Spinal cord (tissue), 10 donors: ENCODE measurements around the gene POU2F2. TPM values are rescaled to one million over a fixed set of nuclear protein-coding genes. Genes with fewer than 3 reads are reported as not detected.

Experiments used
- DNase-seq, 6 donors: peaks; one replicate each; pipeline versions ENCODE4 v3.0.0 to v3.0.0-alpha.2; 2013 to 2015; ENCODE audit warnings: low spot score in 6 of 6, low read depth in 4 of 6
- H3K27ac ChIP-seq: one replicate; pipeline ENCODE4 v1.5.1; 2013; ENCODE audit warnings: low read depth, low read length, control low read depth
- H3K27me3 ChIP-seq: one replicate; pipeline ENCODE4 v1.6.1; 2013; ENCODE audit warnings: low read length; ENCODE audit not compliant: control insufficient read depth, insufficient read depth
- H3K36me3 ChIP-seq: one replicate; pipeline ENCODE4 v1.6.1; 2013; ENCODE audit warnings: low read length; ENCODE audit not compliant: control insufficient read depth, insufficient read depth
- H3K4me1 ChIP-seq: one replicate; pipeline ENCODE4 v1.6.1; 2013; ENCODE audit warnings: low read length; ENCODE audit not compliant: control insufficient read depth, insufficient read depth
- H3K4me3 ChIP-seq: one replicate; pipeline ENCODE4 v1.5.1; 2013; ENCODE audit warnings: low read depth, low read length, control low read depth
- H3K9me3 ChIP-seq: one replicate; pipeline ENCODE4 v1.6.1; 2013; ENCODE audit warnings: low read length; ENCODE audit not compliant: control insufficient read depth, insufficient read depth
- WGBS: methylation state at CpG from one replicate; pipeline ENCODE4 v1.1.5; 2013; ENCODE audit warnings: missing lambda C conversion rate; ENCODE audit not compliant: insufficient coverage; 5-methylcytosine and 5-hydroxymethylcytosine counted together
- polyA plus RNA-seq, 2 donors: library from polyadenylated mRNA; unstranded; fragments of 120-200 nt; gene quantifications; one replicate each; pipeline ENCODE4 v1.2.1, GENCODE V29; 2013; ENCODE audit not compliant: insufficient read length in 2 of 2
- total RNA-seq, 2 donors: library from RNA; depleted of rRNA in 1 of 2; stranded (reverse); fragments of 120-200 nt in 1 of 2; fragments of >200 nt in 1 of 2; gene quantifications; one replicate each; pipeline versions ENCODE4 v1.2.3 to v1.2.4, GENCODE V29; 2013 to 2014
- donor health status: healthy.

POU2F2 gene
- total and polyA plus RNA-seq, 4 donors = 1.2 to 20.6 (median 10.4) TPM

DNA sequence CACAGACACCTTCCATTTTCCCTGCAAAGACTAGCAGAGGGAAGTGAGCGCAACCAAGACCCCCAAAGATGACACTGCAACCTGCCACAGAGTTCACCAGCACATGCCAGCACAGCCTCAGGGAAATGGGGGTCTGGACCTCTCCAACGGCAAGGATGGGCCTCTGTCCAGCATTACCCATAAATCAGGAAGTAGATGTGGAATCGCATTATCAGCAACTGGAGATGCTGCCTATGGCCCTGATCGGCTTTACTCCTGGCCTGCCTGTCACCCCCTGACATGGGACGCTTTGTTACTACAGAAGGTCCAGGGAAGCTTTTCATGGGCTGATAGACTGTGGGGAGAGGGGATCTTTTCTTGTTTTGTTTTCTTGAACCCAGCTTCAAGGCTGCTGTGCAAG lies 41.4 kb upstream of the POU2F2 start:
- Histone ChIP-seq H3K4me1 (peaks cover 49% of the 10 kb centered on the region), H3K4me3 (no peak overlapping the region), H3K27me3 (peaks cover 16% of the 10 kb centered on the region), H3K9me3 (no peaks in the 10 kb centered on the region), H3K27ac (no peak overlapping the region), H3K36me3 (no peaks in the 10 kb centered on the region)
- 64% methylated on average over 5 of the region's 5 CpGs for WGBS
- no peak for DNase-seq

DNA sequence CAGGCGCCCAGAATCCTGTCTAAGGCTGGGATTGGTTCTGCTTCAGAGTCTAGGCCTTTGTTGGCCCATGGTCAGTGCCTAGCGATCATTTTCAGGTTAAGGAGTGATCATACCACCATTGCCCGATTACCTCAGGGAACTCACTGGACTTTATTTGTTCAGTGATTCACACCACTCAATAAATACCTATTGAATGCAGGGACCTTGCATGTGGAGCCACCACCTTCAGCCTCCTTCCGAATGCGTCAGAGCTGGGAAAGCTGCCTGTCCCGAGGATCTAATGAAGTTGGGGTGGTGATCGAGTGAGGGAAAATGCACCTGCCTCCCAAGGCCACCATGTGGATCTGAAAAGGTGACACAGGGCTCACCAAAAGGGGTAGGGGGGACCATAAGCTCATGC lies 40.0 kb upstream of the POU2F2 start:
- H3K4me3 ChIP-seq = no peak overlapping the region
- no peaks in the 10 kb centered on the region for H3K36me3 ChIP-seq
- WGBS = 87% methylated on average over 5 of the region's 7 CpGs
- no peak for DNase-seq
- H3K27ac ChIP-seq = no peak overlapping the region
- peaks cover 12% of the 10 kb centered on the region for H3K27me3 ChIP-seq
- H3K4me1 ChIP-seq = peaks cover 49% of the 10 kb centered on the region
- no peaks in the 10 kb centered on the region for H3K9me3 ChIP-seq

DNA sequence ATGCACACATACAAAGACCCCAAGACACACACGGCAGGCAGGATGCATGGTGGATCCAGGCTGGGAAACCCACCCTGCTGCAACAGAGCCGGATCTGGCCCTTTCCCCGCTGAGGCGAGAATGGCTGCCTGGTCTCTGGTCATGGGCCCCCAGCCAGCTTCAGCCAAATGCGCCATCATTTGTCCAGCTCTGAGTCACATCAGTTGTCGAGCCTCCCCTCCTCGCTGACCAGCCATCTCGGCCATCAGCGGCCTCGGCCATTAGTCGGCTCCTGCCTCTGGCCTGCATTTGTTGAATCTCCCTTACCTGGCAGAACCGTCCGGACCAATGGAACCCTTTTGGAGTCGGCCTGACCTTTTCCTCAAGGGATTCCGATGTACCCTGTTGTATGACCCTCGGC lies 38.5 kb upstream of the POU2F2 start:
- H3K4me3 ChIP-seq = no peak overlapping the region

DNA sequence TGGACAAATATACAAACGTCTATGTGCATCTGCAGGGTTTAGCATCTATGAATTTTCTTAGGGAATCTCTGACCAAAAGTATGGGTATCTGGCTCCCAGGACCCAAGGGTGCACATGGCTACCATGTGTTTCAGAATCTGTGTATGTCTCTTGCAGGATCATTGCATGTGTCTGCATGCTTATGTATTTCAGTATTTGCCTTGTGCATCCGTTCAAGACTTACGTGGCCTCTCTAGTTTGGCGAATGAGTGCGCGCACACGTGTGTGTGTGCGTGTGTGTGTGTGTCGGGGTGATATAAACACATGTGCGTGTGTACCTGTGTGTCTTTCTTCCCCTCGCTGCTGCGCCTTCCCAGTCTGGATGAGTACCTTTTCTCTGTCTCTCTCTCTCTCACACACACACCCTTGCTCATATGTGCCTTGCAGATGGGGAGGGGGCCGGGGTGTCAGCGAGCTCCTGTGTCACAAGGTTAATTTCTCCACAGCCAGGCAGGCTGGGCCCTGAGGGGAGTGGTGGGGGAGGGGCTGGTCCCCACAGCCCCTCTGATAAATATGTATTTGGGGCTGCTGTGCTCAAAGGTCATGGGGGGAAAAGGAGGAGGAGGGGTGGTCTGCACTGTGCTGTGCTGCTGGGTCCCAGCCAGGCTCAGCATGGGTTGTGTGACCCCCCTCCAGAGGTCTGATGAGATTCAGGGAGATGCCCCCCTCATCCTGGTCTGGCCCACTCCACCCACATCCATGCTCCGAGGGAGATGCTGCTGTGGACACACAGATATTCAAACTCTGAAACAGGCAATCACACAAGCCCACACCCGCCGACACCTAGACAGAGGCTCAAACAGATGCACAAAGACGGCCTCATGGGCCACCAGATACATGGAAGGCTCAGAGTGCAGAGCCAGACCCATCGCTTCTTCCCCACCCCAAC lies 37.5 kb upstream of the POU2F2 start:
- Histone ChIP-seq H3K4me1 (peaks cover 34% of the 10 kb centered on the region), H3K36me3 (no peaks in the 10 kb centered on the region), H3K27me3 (no peaks in the 10 kb centered on the region), H3K4me3 (no peak overlapping the region), H3K27ac (no peak overlapping the region), H3K9me3 (no peaks in the 10 kb centered on the region)
- DNase-seq = no peak
- WGBS = 76% methylated on average over 6 of the region's 19 CpGs

More for the DNA sequence above, 38.5 kb upstream of the POU2F2 start:
- H3K36me3 ChIP-seq = no peaks in the 10 kb centered on the region
- DNase-seq = no peak
- H3K27me3 ChIP-seq = peaks cover 8% of the 10 kb centered on the region
- 79% methylated on average over 14 of the region's 16 CpGs for WGBS
- no peak overlapping the region for H3K27ac ChIP-seq
- no peaks in the 10 kb centered on the region for H3K9me3 ChIP-seq
- H3K4me1 ChIP-seq = peaks cover 42% of the 10 kb centered on the region

DNA sequence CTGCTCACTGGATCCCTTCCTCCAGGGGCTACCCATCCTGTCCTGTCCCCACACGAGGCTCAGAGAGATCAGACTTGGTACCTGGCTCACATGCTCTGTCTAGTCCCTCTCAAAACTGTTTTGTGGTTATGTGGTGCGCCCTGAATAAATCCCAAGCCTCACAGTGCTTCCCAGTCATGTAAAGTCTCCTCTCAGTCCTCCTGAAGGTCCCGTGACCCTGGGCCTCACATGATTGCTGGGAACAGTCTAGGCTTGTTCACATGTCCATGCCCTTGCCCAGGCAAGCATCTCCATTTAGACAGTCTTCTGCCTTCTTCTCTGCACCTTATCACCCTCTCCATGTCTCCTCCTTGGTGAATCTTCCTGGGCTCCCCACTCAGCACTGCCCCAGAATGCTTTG lies 36.0 kb upstream of the POU2F2 start:
- Histone ChIP-seq H3K27me3 (no peaks in the 10 kb centered on the region), H3K36me3 (no peaks in the 10 kb centered on the region), H3K27ac (no peak overlapping the region), H3K4me1 (peaks cover 30% of the 10 kb centered on the region), H3K9me3 (no peaks in the 10 kb centered on the region), H3K4me3 (no peak overlapping the region)
- 95% methylated on average over 2 of the region's 3 CpGs for WGBS
- DNase-seq = no peak

DNA sequence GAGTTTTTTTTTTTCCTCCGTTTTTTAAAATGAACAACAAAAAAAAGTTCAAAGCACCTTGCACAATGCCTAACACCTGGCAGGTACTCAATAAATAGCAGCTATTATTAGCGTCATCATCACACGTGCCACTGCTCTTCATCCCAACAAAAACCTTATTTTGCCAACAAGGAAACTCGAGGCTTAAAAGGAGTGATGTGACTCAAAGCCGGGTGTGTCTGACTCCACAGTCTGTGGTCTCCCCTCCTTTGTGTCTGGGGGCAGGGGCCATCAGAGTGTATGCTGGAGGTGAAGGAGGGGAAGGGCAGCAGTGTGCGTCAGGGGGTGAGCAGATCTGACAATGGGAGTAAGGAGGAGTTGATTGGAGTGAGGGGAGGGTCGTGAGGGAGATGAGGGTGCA lies 34.1 kb upstream of the POU2F2 start:
- Histone ChIP-seq H3K4me1 (peaks cover 20% of the 10 kb centered on the region), H3K27ac (no peak overlapping the region), H3K4me3 (no peak overlapping the region), H3K27me3 (no peaks in the 10 kb centered on the region), H3K36me3 (no peaks in the 10 kb centered on the region), H3K9me3 (no peaks in the 10 kb centered on the region)
- WGBS = 51% methylated on average over 7 of the region's 7 CpGs
- no peak for DNase-seq

DNA sequence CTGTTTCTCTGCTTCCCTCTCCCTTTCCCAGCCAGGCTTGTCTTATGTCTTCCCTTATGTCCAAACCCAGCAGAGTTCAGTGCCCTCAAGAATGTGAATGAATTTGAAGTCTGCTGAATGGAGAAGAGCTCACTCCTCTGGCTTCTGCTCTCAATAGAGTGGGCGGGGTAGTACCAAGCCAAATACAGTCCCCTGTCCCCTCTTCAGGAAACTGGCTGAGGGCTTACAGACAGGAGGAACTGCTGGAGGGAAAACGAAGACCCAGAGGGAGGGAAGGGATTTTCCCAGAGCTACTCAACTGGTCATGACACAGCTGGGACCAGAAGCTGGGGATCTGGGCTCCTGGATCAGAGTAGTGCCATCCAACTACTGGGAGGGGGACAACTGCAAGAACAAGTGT lies 32.9 kb upstream of the POU2F2 start:
- Histone ChIP-seq H3K27ac (no peak overlapping the region), H3K9me3 (no peaks in the 10 kb centered on the region), H3K4me3 (no peak overlapping the region), H3K4me1 (peaks cover 10% of the 10 kb centered on the region), H3K36me3 (no peaks in the 10 kb centered on the region), H3K27me3 (no peaks in the 10 kb centered on the region)
- DNase-seq = no peak
- WGBS = 0% methylated on average over 1 of the region's 2 CpGs

DNA sequence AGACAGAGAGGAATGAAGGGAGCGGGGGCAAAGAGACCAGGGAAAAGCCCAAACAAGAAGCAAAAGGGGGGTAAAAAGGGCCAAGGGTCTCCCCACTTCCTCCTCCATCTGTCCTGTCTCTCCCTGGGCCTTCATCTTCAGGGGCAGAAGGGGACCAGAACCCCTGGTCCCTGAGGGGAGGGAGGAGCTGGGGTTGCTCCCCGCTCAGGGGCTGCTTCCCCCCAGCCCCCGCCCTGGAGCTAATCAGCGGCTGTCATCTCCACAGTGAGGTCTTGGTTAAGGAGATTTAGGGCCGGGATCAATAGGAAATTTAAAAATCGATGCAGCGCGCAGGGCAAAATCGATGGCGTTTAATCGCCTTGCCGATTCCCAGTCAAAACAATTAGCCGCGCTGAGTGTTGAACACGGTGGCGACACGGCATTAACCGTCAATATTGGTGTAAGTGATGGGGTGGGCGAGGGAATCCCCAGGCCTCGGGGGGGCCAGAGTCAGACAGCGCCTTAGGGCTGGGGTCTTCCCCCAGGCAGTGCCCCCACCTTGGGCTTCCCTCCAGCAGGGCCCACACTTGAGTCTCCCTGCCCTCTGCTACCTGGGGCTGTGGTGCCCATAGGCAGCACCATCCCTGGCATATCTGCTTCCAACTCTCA lies 29.5 kb upstream of the POU2F2 start:
- Histone ChIP-seq H3K36me3 (peaks cover 8% of the 10 kb centered on the region), H3K27ac (no peak overlapping the region), H3K9me3 (no peaks in the 10 kb centered on the region), H3K4me3 (no peak overlapping the region), H3K27me3 (no peaks in the 10 kb centered on the region), H3K4me1 (peaks cover 6% of the 10 kb centered on the region)
- WGBS = 71% methylated on average over 19 of the region's 21 CpGs
- no peak for DNase-seq

DNA sequence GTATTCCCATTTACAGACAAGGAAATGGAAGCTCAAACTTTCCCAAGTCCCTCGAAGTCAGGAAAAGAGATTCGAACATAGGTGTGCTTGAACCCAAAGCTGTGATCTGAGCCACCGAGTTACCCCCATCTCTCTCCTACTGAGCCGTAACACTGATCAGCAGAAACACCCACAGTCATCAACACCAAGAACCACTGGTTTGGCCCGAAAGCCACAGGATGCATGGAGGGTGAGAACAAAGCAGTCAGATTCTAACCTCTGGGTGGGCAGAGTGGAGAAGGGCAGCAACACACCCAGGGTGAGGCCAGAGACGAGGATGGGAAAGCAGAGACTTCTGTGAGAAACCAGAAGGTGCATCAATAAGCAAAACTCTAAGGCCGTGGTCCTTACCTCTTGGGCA lies 27.7 kb upstream of the POU2F2 start:
- 83% methylated on average over 2 of the region's 7 CpGs for WGBS
- Histone ChIP-seq H3K27me3 (no peaks in the 10 kb centered on the region), H3K4me3 (no peak overlapping the region), H3K4me1 (peaks cover 23% of the 10 kb centered on the region), H3K9me3 (no peaks in the 10 kb centered on the region), H3K36me3 (peaks cover 8% of the 10 kb centered on the region), H3K27ac (no peak overlapping the region)
- DNase-seq = no peak

DNA sequence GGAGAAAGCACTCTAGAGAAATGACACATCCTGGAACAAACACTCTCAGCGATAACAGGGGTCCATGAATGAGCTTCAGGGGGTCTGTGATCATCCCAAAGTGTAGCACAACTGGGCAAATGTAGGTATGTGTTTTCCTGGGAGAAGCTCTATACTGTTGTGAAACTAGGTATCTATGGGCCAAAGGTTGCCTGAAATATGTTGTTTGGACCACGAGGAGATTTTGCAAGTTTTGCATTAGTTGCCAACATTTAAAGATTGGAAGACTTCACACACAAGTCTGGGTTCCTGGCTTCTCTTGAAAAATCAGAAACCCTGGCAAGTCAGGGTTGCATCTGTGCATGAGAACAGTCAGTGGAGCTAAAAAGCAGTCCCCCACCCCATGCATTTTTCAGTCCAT lies 26.7 kb upstream of the POU2F2 start:
- H3K27ac ChIP-seq = no peak overlapping the region
- peaks cover 33% of the 10 kb centered on the region for H3K4me1 ChIP-seq
- H3K36me3 ChIP-seq = peaks cover 8% of the 10 kb centered on the region
- H3K4me3 ChIP-seq = no peak overlapping the region
- no peaks in the 10 kb centered on the region for H3K27me3 ChIP-seq
- no peak for DNase-seq
- no peaks in the 10 kb centered on the region for H3K9me3 ChIP-seq
- WGBS = 75% methylated on average over 1 of the region's 2 CpGs
